H1 (cell line): ENCODE data around the gene ZNF541. TPM values are rescaled to one million over a fixed set of nuclear protein-coding genes. Genes with fewer than 3 reads are reported as not detected.
A peak's percentile ranks its signal among the peaks of the same experiment; 100 is the strongest.

Experiments
- CTCF ChIA-PET: fragments of 300-600 bp; sonication (Branson Sonifier 250); formaldehyde crosslinking; loops from one replicate; lab custom pipeline; 2021; ENCODE audit not compliant: partially characterized antibody; lab: Charles Lee
- POLR2A ChIA-PET: fragments of 300-600 bp; sonication (Branson Sonifier 250); formaldehyde crosslinking; loops from one replicate; lab custom pipeline; 2021; ENCODE audit warnings: inconsistent platforms; ENCODE audit not compliant: partially characterized antibody; lab: Charles Lee
- DNase-seq, 2 experiments: peaks; one replicate each; pipeline versions ENCODE4 v3.0.0 to v3.0.0-alpha.2; 2010 to 2022; ENCODE audit warnings: low spot score in 2 of 2, low read depth in 1 of 2, mixed read lengths in 1 of 2
- FAIRE-seq: peaks from 2 replicates; lab custom pipeline; 2011; peaks lifted over from hg19 to GRCh38; lab: Jason Lieb, UNC
- H2AFZ ChIP-seq: 2 replicates; pipeline ENCODE4 v1.8.1; 2012; ENCODE audit warnings: low read length, inconsistent platforms
- H2AK5ac ChIP-seq: 2 replicates; pipeline ENCODE4 v1.6.1; 2013; ENCODE audit warnings: low read depth, low read length
- H2BK120ac ChIP-seq: replicated peaks from 2 replicates; pipeline ENCODE3; 2013; ENCODE audit warnings: low read depth, low read length, inconsistent platforms
- H2BK12ac ChIP-seq: 2 replicates; pipeline ENCODE4 v1.6.1; 2013; ENCODE audit warnings: low read depth, low read length
- H2BK15ac ChIP-seq: 2 replicates; pipeline ENCODE4 v1.6.1; 2013; ENCODE audit warnings: low read length
- H2BK20ac ChIP-seq: 2 replicates; pipeline ENCODE4 v1.6.1; 2013; ENCODE audit warnings: low read length
- H2BK5ac ChIP-seq: 2 replicates; pipeline ENCODE4 v1.6.1; 2013; ENCODE audit warnings: low read depth, low read length
- H3K14ac ChIP-seq: 2 replicates; pipeline ENCODE4 v1.6.1; 2013; ENCODE audit warnings: inconsistent platforms; ENCODE audit not compliant: insufficient read length
- H3K18ac ChIP-seq: 2 replicates; pipeline ENCODE4 v1.6.1; 2013; ENCODE audit warnings: low read length; ENCODE audit errors: extremely low read depth
- H3K23ac ChIP-seq: 2 replicates; pipeline ENCODE4 v1.6.1; 2013; ENCODE audit warnings: inconsistent platforms; ENCODE audit not compliant: insufficient read length
- H3K23me2 ChIP-seq: 2 replicates; pipeline ENCODE4 v1.6.1; 2013; ENCODE audit warnings: low read depth, low read length
- H3K27ac ChIP-seq: 2 replicates; pipeline ENCODE4 v1.6.1; 2011; ENCODE audit warnings: low read depth, low read length, inconsistent platforms
- H3K27me3 ChIP-seq, 4 experiments: replicated peaks in 1 of 4; 1 replicate in 1 of 4; 2 replicates in 3 of 4; pipeline versions ENCODE4 v1.6.1 to v1.8.1; 2011 to 2013; ENCODE audit warnings: low read length in 3 of 4, mild to moderate bottlenecking in 3 of 4, inconsistent platforms in 2 of 4, mixed read lengths in 2 of 4, moderate library complexity in 1 of 4; ENCODE audit not compliant: control insufficient read depth in 3 of 4, insufficient read depth in 3 of 4; ENCODE audit errors: extremely low read depth in 1 of 4
- H3K36me3 ChIP-seq, 4 experiments: 2 replicates each; pipeline versions ENCODE4 v1.6.1 to v1.8.1; 2011 to 2013; ENCODE audit warnings: mild to moderate bottlenecking in 4 of 4, low read length in 3 of 4, moderate library complexity in 2 of 4, control low read depth in 1 of 4, inconsistent platforms in 1 of 4; ENCODE audit not compliant: insufficient read depth in 4 of 4, control insufficient read depth in 2 of 4
- H3K4ac ChIP-seq: replicated peaks from 2 replicates; pipeline ENCODE3; 2013; ENCODE audit warnings: low read length, low read depth, mixed read lengths, inconsistent platforms; ENCODE audit not compliant: insufficient read length
- H3K4me1 ChIP-seq, 4 experiments: replicated peaks in 1 of 4; 1 replicate in 1 of 4; 2 replicates in 3 of 4; pipeline versions ENCODE4 v1.6.1 to v1.8.1; 2011 to 2013; ENCODE audit warnings: low read length in 3 of 4, inconsistent platforms in 2 of 4, mixed read lengths in 1 of 4; ENCODE audit not compliant: insufficient read depth in 4 of 4, control insufficient read depth in 3 of 4
- H3K4me2 ChIP-seq, 2 experiments: 2 replicates each; pipeline versions ENCODE4 v1.6.1 to v1.8.1; 2011 to 2013; ENCODE audit warnings: low read depth in 2 of 2, low read length in 2 of 2, control low read depth in 1 of 2, inconsistent platforms in 1 of 2, mild to moderate bottlenecking in 1 of 2; ENCODE audit not compliant: insufficient read depth in 1 of 2
- H3K4me3 ChIP-seq, 4 experiments: fragments of 200-600, 300-600 bp in 1 of 4; sonication (generic), shearing (Covaris generic), sonication (Bioruptor Twin) in 1 of 4; 2 replicates each; pipeline versions ENCODE4 v1.5.1 to v1.8.1; 2011 to 2016; ENCODE audit warnings: low read length in 4 of 4, low read depth in 3 of 4, control low read depth in 2 of 4, inconsistent platforms in 2 of 4, mild to moderate bottlenecking in 2 of 4, mixed read lengths in 1 of 4, moderate library complexity in 1 of 4; ENCODE audit not compliant: insufficient read depth in 2 of 4; ENCODE audit errors: extremely low read depth in 1 of 4
- H3K56ac ChIP-seq: replicated peaks from 2 replicates; pipeline ENCODE3; 2013; ENCODE audit warnings: low read depth, mild to moderate bottlenecking, mixed read lengths, low read length, inconsistent platforms; ENCODE audit not compliant: insufficient read length
- H3K79me1 ChIP-seq: 2 replicates; pipeline ENCODE4 v1.6.1; 2013; ENCODE audit warnings: low read depth, low read length, control low read depth
- H3K79me2 ChIP-seq, 2 experiments: 2 replicates each; pipeline versions ENCODE4 v1.6.1 to v1.8.1; 2012 to 2013; ENCODE audit warnings: low read length in 2 of 2, mild to moderate bottlenecking in 2 of 2, inconsistent platforms in 1 of 2; ENCODE audit not compliant: insufficient read depth in 2 of 2, control insufficient read depth in 1 of 2
- H3K9ac ChIP-seq, 4 experiments: replicated peaks in 1 of 4; 1 replicate in 1 of 4; 2 replicates in 3 of 4; pipeline versions ENCODE4 v1.6.1 to v1.8.1; 2011 to 2013; ENCODE audit warnings: low read depth in 3 of 4, low read length in 3 of 4, control low read depth in 2 of 4, mild to moderate bottlenecking in 2 of 4, moderate library complexity in 2 of 4, inconsistent platforms in 1 of 4; ENCODE audit errors: extremely low read depth in 1 of 4
- H3K9me3 ChIP-seq, 2 experiments: 2 replicates each; pipeline versions ENCODE4 v1.6.1 to v1.8.1; 2012 to 2013; ENCODE audit warnings: mild to moderate bottlenecking in 2 of 2, moderate library complexity in 2 of 2, control low read depth in 1 of 2, inconsistent platforms in 1 of 2, low read depth in 1 of 2, low read length in 1 of 2, mixed read lengths in 1 of 2; ENCODE audit not compliant: insufficient read depth in 2 of 2
- H4K20me1 ChIP-seq, 2 experiments: replicated peaks in 1 of 2; 2 replicates each; pipeline versions ENCODE3 to v1.8.1; 2011 to 2013; ENCODE audit warnings: inconsistent platforms in 2 of 2, low read length in 2 of 2, mild to moderate bottlenecking in 1 of 2; ENCODE audit not compliant: insufficient read depth in 2 of 2, control insufficient read depth in 1 of 2
- H4K5ac ChIP-seq: 2 replicates; pipeline ENCODE4 v1.6.1; 2013; ENCODE audit warnings: low read length, low read depth, mixed read lengths, inconsistent platforms; ENCODE audit not compliant: insufficient read length
- H4K8ac ChIP-seq: 2 replicates; pipeline ENCODE4 v1.8.0; 2013; ENCODE audit warnings: mild to moderate bottlenecking, moderate library complexity, low read length, inconsistent platforms; ENCODE audit not compliant: insufficient read depth; ENCODE audit errors: extremely low read depth
- H4K91ac ChIP-seq: replicated peaks from 2 replicates; pipeline ENCODE3; 2013; ENCODE audit warnings: low read length, mixed read lengths, inconsistent platforms; ENCODE audit not compliant: insufficient read length
- ATF2 ChIP-seq: IDR thresholded peaks from 2 replicates; pipeline ENCODE4 v1.6.1; 2012; ENCODE audit warnings: low read length, inconsistent platforms
- BACH1 ChIP-seq: IDR thresholded peaks from 2 replicates; pipeline ENCODE4 v1.6.1; 2012; ENCODE audit warnings: low read length, improper control_type of control experiment
- BRCA1 ChIP-seq: IDR thresholded peaks from 2 replicates; pipeline ENCODE4 v1.6.1; 2012; ENCODE audit warnings: low read depth, low read length, improper control_type of control experiment
- SP2 ChIP-seq: IDR thresholded peaks from 2 replicates; pipeline ENCODE4 v1.6.1; 2012; ENCODE audit warnings: mild to moderate bottlenecking, low read length, inconsistent platforms
- TBP ChIP-seq: IDR thresholded peaks from 2 replicates; pipeline ENCODE4 v1.6.1; 2011; ENCODE audit warnings: low read depth, low read length, improper control_type of control experiment
- TCF12 ChIP-seq: IDR thresholded peaks from 2 replicates; pipeline ENCODE4 v1.6.1; 2011; ENCODE audit warnings: low read depth, mild to moderate bottlenecking, low read length
- YY1 ChIP-seq: IDR thresholded peaks from 2 replicates; pipeline ENCODE4 v1.6.1; 2011; ENCODE audit warnings: low read depth, mild to moderate bottlenecking, low read length
- ZNF274 ChIP-seq: IDR thresholded peaks from 2 replicates; pipeline ENCODE4 v1.7.0; 2012; ENCODE audit warnings: low read length, borderline replicate concordance; ENCODE audit errors: extremely low read depth
- WGBS, 2 experiments: shearing (Covaris generic) in 1 of 2; methylation state at CpG; one replicate each; pipeline versions ENCODE4 v1.1.6 to v1.1.7; 2013 to 2015; ENCODE audit warnings: low lambda C conversion rate in 2 of 2, mixed read lengths in 2 of 2, inconsistent platforms in 1 of 2, low coverage in 1 of 2, missing lambda C conversion rate in 1 of 2; ENCODE audit not compliant: insufficient replicate concordance in 2 of 2, insufficient coverage in 1 of 2, insufficient read length in 1 of 2; ENCODE audit errors: extremely low coverage in 1 of 2, missing lambda C conversion rate in 1 of 2; 5-methylcytosine and 5-hydroxymethylcytosine counted together
- polyA plus RNA-seq, 7 experiments: library from polyadenylated mRNA; depleted of rRNA in 3 of 7; stranded (reverse) in 5 of 7; unstranded in 2 of 7; fragments of >200 nt in 5 of 7; fragments of 200-250 nt in 2 of 7; gene quantifications; 1 replicate in 5 of 7; 2 replicates in 1 of 7; 4 replicates in 1 of 7; pipeline versions ENCODE4 v1.2.1 to v1.2.3, GENCODE V29; 2011 to 2013; ENCODE audit warnings: missing spikeins in 2 of 7, mixed read lengths in 2 of 7
- total RNA-seq: library from RNA; stranded (reverse); fragmentation: NEBNext Ultra II Directional; extraction: Animal tissue kit (Norgen Biotek cat#: 25700); gene quantifications from 2 replicates; pipeline ENCODE4 v1.2.1, GENCODE V29; 2021
- TF ChIP-seq, protein P1 (sequence below): IDR thresholded peaks from 2 replicates; pipeline ENCODE4 v1.6.1; 2011; ENCODE audit warnings: low read depth, mild to moderate bottlenecking, low read length; ENCODE audit not compliant: insufficient read depth

ZNF541 gene
- total and polyA plus RNA-seq, 2 of the 8 experiments (the other 6 are each of a cell fraction or from before 2014, with no cell fraction given), result 0.05 TPM; not detected in 1

DNA sequence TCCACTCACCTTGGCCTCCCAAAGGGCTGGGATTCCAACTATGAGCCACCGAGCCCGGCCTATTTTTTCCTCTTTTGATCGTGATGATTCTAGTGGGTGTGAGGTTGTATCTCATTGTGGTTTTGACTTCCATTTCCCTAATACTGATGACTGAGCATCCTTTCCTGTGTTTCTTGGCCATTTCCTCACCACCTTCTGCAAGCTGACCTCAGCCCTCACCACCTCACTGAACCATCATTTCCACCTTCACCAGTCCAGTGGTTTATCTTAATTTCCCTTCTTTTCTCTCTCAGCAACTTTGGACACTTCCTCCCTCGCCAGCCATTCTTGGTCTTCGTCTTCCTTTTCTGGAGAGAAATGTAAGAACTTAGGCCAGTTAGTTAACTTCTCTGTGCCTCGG is 23.0 kb upstream of the ZNF541 start:
- POLR2A ChIA-PET, result interaction anchor here (0.6 to 1.0 kb wide), 2 partner anchors 15 to 59 kb away, joined by 3 read pairs; no protein-coding TSS in a partner anchor
- no peak overlapping the region for H3K27ac ChIP-seq
- H3K4me2 ChIP-seq, result no peak overlapping the region
- DNase-seq, result no peak
- peaks cover 10% of the 10 kb centered on the region; the same call in 1 of the 2 replicates for H3K23me2 ChIP-seq
- no peaks in the 10 kb centered on the region for H3K79me2 ChIP-seq
- no peak overlapping the region for H2BK15ac ChIP-seq
- no peak overlapping the region for H4K91ac ChIP-seq
- H3K36me3 ChIP-seq, result no peaks in the 10 kb centered on the region
- H2BK5ac ChIP-seq, result 0 out of 2 replicates have a peak overlapping the region, but pooled peaks have one; percentile 49
- WGBS, 2 experiments, result 99% methylated on average over 6 of the region's 6 CpGs; no CpG with 5 or more reads in 1 of the 2 experiments
- H4K8ac ChIP-seq, result no peak overlapping the region; the same call in 1 of the 2 replicates
- no peak overlapping the region for H3K4ac ChIP-seq
- H3K9me3 ChIP-seq, result no peaks in the 10 kb centered on the region
- H3K4me1 ChIP-seq, result peaks cover 0 to 6% (median 4%) of the 10 kb centered on the region in 4 experiments; a peak in 5 of 7 replicates
- FAIRE-seq, result no peak
- peak overlapping the region; percentile 99 for H2BK12ac ChIP-seq
- H3K18ac ChIP-seq, result no peak overlapping the region; the same call in 1 of the 2 replicates
- no peak overlapping the region for H3K56ac ChIP-seq
- 0 out of 2 replicates have a peak overlapping the region, but pooled peaks have one; percentile 66 for H2AK5ac ChIP-seq
- H2AFZ ChIP-seq, result no peak overlapping the region
- no peaks in the 10 kb centered on the region for H3K27me3 ChIP-seq
- H3K79me1 ChIP-seq, result no peaks in the 10 kb centered on the region
- H4K5ac ChIP-seq, result no peak overlapping the region
- H3K23ac ChIP-seq, result no peak overlapping the region
- H2BK20ac ChIP-seq, result peak overlapping the region; percentile 67; the same call in 1 of the 2 replicates
- no peak overlapping the region for H3K9ac ChIP-seq
- H3K14ac ChIP-seq, result no peak overlapping the region
- H2BK120ac ChIP-seq, result no peak overlapping the region
- CTCF ChIA-PET, result interaction anchor here (1.0 to 1.6 kb wide), 6 partner anchors 17 to 77 kb away, joined by 3 to 7 read pairs (median 3); no protein-coding TSS in a partner anchor
- H3K4me3 ChIP-seq, result no peak overlapping the region
- no peaks in the 10 kb centered on the region for H4K20me1 ChIP-seq
- TF ChIP-seq SP2 (no peak), ZNF274 (no peak), TCF12 (no peak), ATF2 (no peak), YY1 (no peak), BACH1 (no peak), BRCA1 (no peak), TBP (no peak)
- TF ChIP-seq, protein P1, sequence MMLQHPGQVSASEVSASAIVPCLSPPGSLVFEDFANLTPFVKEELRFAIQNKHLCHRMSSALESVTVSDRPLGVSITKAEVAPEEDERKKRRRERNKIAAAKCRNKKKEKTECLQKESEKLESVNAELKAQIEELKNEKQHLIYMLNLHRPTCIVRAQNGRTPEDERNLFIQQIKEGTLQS, result no peak
